ENCODE data around the gene FADS3.

Gene FADS3

DNA sequence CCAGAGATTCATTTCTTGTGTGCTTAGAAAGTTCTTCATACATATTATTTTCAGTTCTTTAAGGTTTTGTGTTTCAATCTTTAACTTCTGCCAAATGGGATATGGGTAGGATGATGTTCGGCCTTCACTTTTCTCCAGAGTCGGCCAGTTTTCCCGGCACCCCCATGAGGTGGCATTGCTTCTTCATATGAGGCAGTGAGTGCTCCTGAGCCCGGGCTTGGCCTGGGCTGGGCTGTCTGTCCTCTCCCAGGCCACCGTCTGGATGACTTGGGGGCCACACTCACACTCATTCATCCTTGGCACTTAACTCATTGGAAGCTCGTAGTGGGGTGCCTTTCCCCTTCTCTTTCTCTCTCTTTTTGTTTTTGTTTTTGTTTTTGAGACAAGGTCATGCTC lies 39.4 kb downstream of the FADS3 start:
- DNase-seq (ENCODE audit: low spot score in 2 of 2) (no peak), ATAC-seq (replicated peaks; ENCODE audit: extremely low read depth, poor library complexity, severe bottlenecking) (no peak)
- H3K4me1 Mint-ChIP-seq = no peaks in the 10 kb centered on the region
- no peaks in the 10 kb centered on the region for H3K27me3 Mint-ChIP-seq
- H3K9me3 Mint-ChIP-seq = no peaks in the 10 kb centered on the region
- H3K4me3 Mint-ChIP-seq = no peak overlapping the region
- H3K27ac Mint-ChIP-seq (ENCODE audit: low read depth) = no peak overlapping the region
- H3K36me3 Mint-ChIP-seq (ENCODE audit: insufficient read depth) = no peaks in the 10 kb centered on the region

DNA sequence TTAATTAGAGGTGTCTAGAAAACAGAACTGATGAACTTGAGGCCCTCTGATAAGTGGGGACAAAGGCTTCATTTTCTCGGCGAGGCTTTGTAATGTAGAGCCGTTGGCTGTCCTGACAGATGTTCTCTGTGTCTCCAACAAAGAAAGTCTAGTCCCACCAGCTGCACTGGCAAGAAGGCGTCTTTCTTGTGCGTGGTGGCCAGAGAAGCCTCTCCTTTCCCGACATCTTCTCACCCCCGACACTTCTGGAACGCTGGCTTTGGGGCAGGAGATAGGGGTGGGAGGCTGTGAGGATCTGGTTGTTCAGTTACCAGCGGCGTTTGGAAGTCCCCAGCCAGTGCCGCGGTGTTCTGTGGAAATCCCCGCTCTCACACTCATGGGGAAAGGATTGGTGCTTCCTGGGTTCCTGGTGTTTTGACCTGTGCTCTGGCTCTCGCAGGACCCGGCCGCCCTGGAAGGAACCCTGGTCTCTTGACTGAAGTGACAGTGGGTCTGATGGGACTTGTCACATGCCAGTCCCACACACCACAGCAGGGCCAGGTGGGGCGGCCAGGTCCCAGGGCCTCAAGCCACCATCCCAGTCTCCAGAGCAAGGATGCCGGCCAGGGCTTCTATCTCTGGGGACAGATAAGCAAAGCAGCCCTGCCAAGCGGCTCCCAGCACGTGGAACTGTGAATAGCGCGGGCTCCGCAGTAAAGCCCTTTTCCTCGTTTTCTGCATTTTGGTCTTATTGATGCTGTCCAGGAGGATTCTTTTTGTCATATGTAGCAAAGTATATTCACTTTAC lies 40.0 kb downstream of the FADS3 start:
- H3K36me3 Mint-ChIP-seq (ENCODE audit: insufficient read depth) = peaks cover under 1% of the 10 kb centered on the region
- no peak overlapping the region for H3K27ac Mint-ChIP-seq (ENCODE audit: low read depth)
- DNase-seq (ENCODE audit: low spot score in 2 of 2) (no peak), ATAC-seq (replicated peaks; ENCODE audit: extremely low read depth, poor library complexity, severe bottlenecking) (no peak)
- H3K27me3 Mint-ChIP-seq = no peaks in the 10 kb centered on the region
- H3K9me3 Mint-ChIP-seq = no peaks in the 10 kb centered on the region
- H3K4me3 Mint-ChIP-seq = no peak overlapping the region
- H3K4me1 Mint-ChIP-seq = no peaks in the 10 kb centered on the region

DNA sequence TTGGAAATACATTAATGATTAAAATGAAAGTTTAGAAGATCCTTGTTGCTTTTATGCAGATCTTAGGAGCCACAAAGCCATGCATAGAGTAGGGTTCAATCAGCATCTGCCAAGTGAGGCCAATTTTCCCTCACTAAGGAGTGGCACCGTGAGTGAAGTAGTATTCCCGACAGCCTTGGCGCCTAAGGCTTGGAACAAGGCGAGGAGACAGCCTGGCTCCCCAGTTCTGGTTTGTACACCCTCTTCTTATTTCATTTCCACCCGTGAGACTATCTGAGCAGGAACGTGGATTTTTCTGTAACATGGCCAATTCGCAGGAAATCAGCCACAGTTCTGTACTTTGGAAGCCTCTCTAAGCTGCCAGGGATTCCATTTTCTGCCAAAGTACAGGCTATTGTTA lies 40.7 kb downstream of the FADS3 start:
- Mint-ChIP-seq H3K4me3 (no peak overlapping the region), H3K9me3 (no peaks in the 10 kb centered on the region), H3K27me3 (no peaks in the 10 kb centered on the region), H3K4me1 (no peaks in the 10 kb centered on the region), H3K36me3 (ENCODE audit: insufficient read depth) (peaks cover 4% of the 10 kb centered on the region), H3K27ac (ENCODE audit: low read depth) (no peak overlapping the region)
- no peak for ATAC-seq (replicated peaks; ENCODE audit: extremely low read depth, poor library complexity, severe bottlenecking)
- no peak for DNase-seq (ENCODE audit: low spot score in 2 of 2)

- ATAC-seq (replicated peaks; ENCODE audit: extremely low read depth, poor library complexity, severe bottlenecking) (no peak), DNase-seq (ENCODE audit: low spot score in 2 of 2) (no peak)
- H3K27me3 Mint-ChIP-seq = no peaks in the 10 kb centered on the region
- no peak overlapping the region for H3K4me3 Mint-ChIP-seq
- no peaks in the 10 kb centered on the region for H3K4me1 Mint-ChIP-seq
- H3K27ac Mint-ChIP-seq (ENCODE audit: low read depth) = no peak overlapping the region
- H3K9me3 Mint-ChIP-seq = no peaks in the 10 kb centered on the region
- H3K36me3 Mint-ChIP-seq (ENCODE audit: insufficient read depth) = peaks cover 8% of the 10 kb centered on the region
Measured at GRCh38 chr11:61848631-61849030, 42.7 kb downstream of the FADS3 start.

GRCh38 chr11:61847914-61848581 lies 43.3 kb downstream of the FADS3 start:
- no peak overlapping the region for H3K27ac Mint-ChIP-seq (ENCODE audit: low read depth)
- DNase-seq (ENCODE audit: low spot score in 2 of 2) (no peak), ATAC-seq (replicated peaks; ENCODE audit: extremely low read depth, poor library complexity, severe bottlenecking) (no peak)
- H3K36me3 Mint-ChIP-seq (ENCODE audit: insufficient read depth) = peaks cover 8% of the 10 kb centered on the region
- H3K4me3 Mint-ChIP-seq = no peak overlapping the region
- no peaks in the 10 kb centered on the region for H3K4me1 Mint-ChIP-seq
- H3K9me3 Mint-ChIP-seq = no peaks in the 10 kb centered on the region
- H3K27me3 Mint-ChIP-seq = no peaks in the 10 kb centered on the region

- peaks cover 10% of the 10 kb centered on the region for H3K36me3 Mint-ChIP-seq (ENCODE audit: insufficient read depth)
- H3K4me1 Mint-ChIP-seq = no peaks in the 10 kb centered on the region
- no peaks in the 10 kb centered on the region for H3K27me3 Mint-ChIP-seq
- DNase-seq (ENCODE audit: low spot score in 2 of 2) = no peak
- no peak overlapping the region for H3K27ac Mint-ChIP-seq (ENCODE audit: low read depth)
- no peak overlapping the region for H3K4me3 Mint-ChIP-seq
- no peaks in the 10 kb centered on the region for H3K9me3 Mint-ChIP-seq
- no peak for ATAC-seq (replicated peaks; ENCODE audit: extremely low read depth, poor library complexity, severe bottlenecking)
Measured at GRCh38 chr11:61846362-61847020, 44.9 kb downstream of the FADS3 start.

DNA sequence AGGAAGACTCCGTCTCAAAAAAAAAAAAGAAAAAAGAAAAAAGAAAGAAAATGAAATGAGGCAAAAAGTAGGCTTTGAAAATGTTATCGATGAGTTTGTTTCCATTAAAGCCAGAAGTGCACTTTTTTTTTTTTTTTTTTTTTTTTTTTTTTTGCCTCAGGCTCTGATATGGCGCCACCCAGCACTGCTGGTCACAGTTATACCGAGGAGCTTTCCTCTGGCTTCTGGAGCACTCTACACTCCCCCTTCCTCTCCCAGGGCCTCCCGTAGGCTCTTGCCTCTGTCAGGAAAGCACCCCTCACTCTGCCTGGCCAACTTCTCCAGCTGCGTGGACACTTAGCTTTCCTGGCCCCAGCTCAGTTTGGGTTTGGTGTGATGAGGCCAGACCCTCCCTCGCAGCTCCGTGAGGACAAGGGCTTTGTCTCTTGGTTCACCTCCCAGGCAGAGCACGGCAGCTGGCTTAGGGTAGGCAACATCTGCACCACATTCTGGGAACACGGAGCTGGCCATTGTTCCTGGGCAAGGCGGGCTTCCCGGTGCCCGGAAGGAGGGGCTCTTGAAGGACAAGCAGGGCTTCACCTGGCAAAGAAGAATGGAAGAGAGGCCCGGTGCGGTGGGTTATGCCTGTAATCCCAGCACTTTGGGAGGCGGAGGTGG lies 46.3 kb downstream of the FADS3 start:
- Mint-ChIP-seq H3K27ac (ENCODE audit: low read depth) (no peak overlapping the region), H3K9me3 (no peaks in the 10 kb centered on the region), H3K4me3 (no peak overlapping the region), H3K27me3 (no peaks in the 10 kb centered on the region), H3K4me1 (no peaks in the 10 kb centered on the region), H3K36me3 (ENCODE audit: insufficient read depth) (peaks cover 10% of the 10 kb centered on the region)
- ATAC-seq (replicated peaks; ENCODE audit: extremely low read depth, poor library complexity, severe bottlenecking) = no peak
- no peak for DNase-seq (ENCODE audit: low spot score in 2 of 2)

GRCh38 chr11:61842528-61842820 lies 48.9 kb downstream of the FADS3 start:
- DNase-seq (ENCODE audit: low spot score in 2 of 2) (no peak), ATAC-seq (replicated peaks; ENCODE audit: extremely low read depth, poor library complexity, severe bottlenecking) (no peak)
- no peak overlapping the region for H3K27ac Mint-ChIP-seq (ENCODE audit: low read depth)
- no peak overlapping the region for H3K4me3 Mint-ChIP-seq
- peaks cover 10% of the 10 kb centered on the region for H3K36me3 Mint-ChIP-seq (ENCODE audit: insufficient read depth)
- no peaks in the 10 kb centered on the region for H3K4me1 Mint-ChIP-seq
- H3K9me3 Mint-ChIP-seq = no peaks in the 10 kb centered on the region
- no peaks in the 10 kb centered on the region for H3K27me3 Mint-ChIP-seq

DNA sequence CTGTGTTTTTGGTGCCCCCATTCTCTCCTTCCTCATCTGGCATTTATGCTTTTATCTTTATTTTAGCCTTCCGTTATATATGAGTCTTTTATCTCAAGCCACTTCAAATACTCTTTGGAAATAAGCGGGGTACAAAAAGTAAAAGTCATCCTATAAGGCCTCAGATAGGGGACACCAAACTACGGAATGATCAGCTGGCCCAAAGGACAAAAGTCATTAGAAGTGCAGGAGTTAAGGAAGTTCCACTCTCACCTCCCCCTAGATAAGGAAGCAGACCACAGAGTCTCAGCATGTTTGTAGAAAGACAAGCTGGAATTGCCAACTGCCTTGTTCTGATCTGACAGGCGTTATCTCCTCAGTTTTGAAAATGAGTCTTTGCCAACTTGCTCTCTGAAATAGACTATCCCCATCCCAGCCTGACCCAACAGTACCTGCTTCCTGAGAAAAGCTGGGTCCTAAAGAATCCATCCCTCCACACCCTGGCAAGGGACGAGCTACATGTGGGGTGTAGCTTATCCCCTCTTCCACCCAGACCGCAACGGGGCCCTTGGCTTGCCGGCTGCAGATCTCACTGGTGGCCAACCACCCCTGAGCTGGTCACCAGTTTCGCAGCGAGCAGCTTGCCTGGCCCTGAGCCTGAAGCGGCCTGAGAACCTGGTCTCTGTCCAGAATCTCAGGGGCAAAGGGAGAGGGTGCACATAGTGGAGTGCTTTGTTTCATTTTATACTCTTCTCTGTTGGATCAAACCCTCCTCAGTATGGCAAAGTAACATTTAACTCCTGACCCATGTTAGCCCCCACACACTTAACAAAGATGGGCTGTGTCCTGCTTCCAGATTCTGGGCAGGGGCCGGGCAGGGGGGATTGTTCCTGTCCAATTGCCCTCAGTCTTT lies 49.5 kb downstream of the FADS3 start:
- H3K27ac Mint-ChIP-seq (ENCODE audit: low read depth) = no peak overlapping the region

DNA sequence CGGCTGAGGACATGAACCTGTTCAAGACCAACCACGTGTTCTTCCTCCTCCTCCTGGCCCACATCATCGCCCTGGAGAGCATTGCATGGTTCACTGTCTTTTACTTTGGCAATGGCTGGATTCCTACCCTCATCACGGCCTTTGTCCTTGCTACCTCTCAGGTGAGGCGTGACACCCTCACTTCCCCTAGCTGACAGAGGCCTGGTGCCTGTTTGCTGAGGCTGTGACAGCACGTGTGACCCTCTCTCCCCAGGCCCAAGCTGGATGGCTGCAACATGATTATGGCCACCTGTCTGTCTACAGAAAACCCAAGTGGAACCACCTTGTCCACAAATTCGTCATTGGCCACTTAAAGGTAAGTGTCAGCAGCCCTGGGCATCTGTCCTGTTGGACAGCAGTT lies 51.0 kb downstream of the FADS3 start:
- Mint-ChIP-seq H3K36me3 (ENCODE audit: insufficient read depth) (peaks cover 6% of the 10 kb centered on the region), H3K4me3 (no peak overlapping the region), H3K27me3 (no peaks in the 10 kb centered on the region), H3K9me3 (no peaks in the 10 kb centered on the region), H3K27ac (ENCODE audit: low read depth) (no peak overlapping the region), H3K4me1 (no peaks in the 10 kb centered on the region)
- ATAC-seq (replicated peaks; ENCODE audit: extremely low read depth, poor library complexity, severe bottlenecking) (no peak), DNase-seq (ENCODE audit: low spot score in 2 of 2) (no peak)

More for the DNA sequence above, 49.5 kb downstream of the FADS3 start:
- Mint-ChIP-seq H3K4me1 (no peaks in the 10 kb centered on the region), H3K27me3 (no peaks in the 10 kb centered on the region), H3K4me3 (no peak overlapping the region), H3K36me3 (ENCODE audit: insufficient read depth) (peaks cover 10% of the 10 kb centered on the region), H3K9me3 (no peaks in the 10 kb centered on the region)
- ATAC-seq (replicated peaks; ENCODE audit: extremely low read depth, poor library complexity, severe bottlenecking) (no peak), DNase-seq (ENCODE audit: low spot score in 2 of 2) (no peak)

DNA sequence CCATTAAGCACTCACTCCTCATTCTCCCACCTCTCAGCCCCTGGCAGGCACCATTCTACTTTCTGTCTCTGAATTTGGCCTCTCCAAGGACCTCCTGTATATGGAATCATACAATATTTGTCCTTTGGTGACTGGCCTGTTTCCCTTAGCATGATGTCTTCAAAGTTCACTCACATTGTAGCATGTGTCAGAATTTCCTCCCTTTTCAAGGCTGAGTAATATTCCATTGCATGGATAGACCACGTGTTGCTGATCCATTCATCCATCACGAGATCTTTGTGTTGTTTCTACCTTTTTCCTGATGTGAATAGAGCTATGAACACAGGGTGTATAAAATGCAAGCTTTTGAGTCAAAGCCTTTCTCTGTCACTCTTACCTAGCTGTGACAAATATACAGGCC lies 51.6 kb downstream of the FADS3 start:
- Mint-ChIP-seq H3K9me3 (no peaks in the 10 kb centered on the region), H3K27ac (ENCODE audit: low read depth) (no peak overlapping the region), H3K27me3 (no peaks in the 10 kb centered on the region), H3K36me3 (ENCODE audit: insufficient read depth) (peaks cover 3% of the 10 kb centered on the region), H3K4me3 (no peak overlapping the region), H3K4me1 (peaks cover 5% of the 10 kb centered on the region)
- ATAC-seq (replicated peaks; ENCODE audit: extremely low read depth, poor library complexity, severe bottlenecking) (no peak), DNase-seq (ENCODE audit: low spot score in 2 of 2) (no peak)

DNA sequence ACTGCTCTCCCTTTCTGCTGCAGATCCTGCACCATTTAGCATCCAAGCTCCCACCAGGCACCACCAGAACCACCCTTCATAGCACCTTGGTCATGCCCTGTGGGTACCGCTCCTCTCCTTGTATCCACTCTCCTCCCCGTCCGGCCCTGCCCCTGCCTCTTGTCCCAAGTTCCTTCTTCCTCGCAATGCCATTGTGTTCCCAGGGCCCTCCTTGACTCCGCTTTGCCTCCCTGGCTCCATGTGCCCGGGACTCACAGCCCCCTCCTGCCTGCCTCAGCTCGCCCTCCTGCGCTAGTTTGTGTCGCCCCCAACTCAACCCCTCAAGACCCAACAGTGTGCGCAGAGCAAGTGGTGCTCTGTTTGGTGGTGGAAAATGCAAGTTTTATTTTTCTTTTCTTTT lies 52.4 kb downstream of the FADS3 start:
- no peak for ATAC-seq (replicated peaks; ENCODE audit: extremely low read depth, poor library complexity, severe bottlenecking)
- no peak overlapping the region for H3K27ac Mint-ChIP-seq (ENCODE audit: low read depth)
- peaks cover 13% of the 10 kb centered on the region for H3K4me1 Mint-ChIP-seq
- DNase-seq (ENCODE audit: low spot score in 2 of 2) = no peak
- H3K27me3 Mint-ChIP-seq = no peaks in the 10 kb centered on the region
- peaks cover 3% of the 10 kb centered on the region for H3K36me3 Mint-ChIP-seq (ENCODE audit: insufficient read depth)
- no peaks in the 10 kb centered on the region for H3K9me3 Mint-ChIP-seq
- H3K4me3 Mint-ChIP-seq = no peak overlapping the region

Measured in central memory CD8-positive, alpha-beta T cell (primary cell).